SH-SY5Y (cell line): ENCODE data around the gene SEMA3F.

ENCODE experiments used
- GATA2 ChIP-seq: IDR thresholded peaks from 2 replicates; pipeline ENCODE4 v1.6.1; 2011; ENCODE audit warnings: mild to moderate bottlenecking, low read depth, low read length
- GATA3 ChIP-seq: IDR thresholded peaks from 2 replicates; pipeline ENCODE4 v1.6.1; 2011; ENCODE audit warnings: low read depth, mild to moderate bottlenecking, low read length, moderate library complexity

The SEMA3F gene

DNA sequence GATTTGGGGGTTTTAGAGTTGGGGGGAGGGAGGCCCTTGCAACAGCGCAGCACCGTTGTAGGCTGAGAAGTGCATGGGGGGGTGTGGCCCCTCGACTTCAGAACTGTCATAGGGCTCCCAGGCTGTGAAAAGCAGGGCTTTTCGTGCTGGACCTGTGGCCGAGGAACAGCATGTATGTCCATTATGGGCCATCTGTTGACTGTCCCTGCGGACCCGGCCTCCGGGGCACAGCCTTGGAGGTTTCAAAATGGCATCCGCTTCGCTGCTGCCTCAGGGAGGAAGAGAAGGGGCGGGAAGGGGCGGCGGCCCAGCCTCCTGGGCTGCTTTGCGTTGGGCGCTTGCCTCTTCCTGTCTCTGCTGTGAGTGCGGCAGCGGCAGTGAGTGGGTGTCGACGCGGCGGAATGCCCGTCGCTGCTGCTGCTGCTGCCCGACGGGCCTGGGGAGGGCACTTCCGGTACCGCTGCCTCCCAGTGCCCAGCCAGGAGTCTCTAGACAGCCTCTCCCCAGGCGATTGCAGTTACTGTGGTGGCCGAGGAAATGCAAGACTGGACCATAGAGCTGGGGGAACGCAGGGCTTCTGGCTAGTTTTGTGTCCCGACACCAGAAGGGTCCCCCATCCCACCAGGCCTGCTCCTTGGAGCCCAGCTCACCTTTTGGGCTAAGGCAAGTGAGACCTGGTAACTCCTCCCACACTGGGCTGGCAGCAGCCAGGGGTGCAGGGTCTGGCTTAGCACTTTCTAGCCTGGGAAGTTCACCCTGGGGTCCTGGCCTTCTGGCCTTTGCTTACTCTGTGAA lies 82.8 kb downstream of the SEMA3F start:
- TF ChIP-seq GATA3 (no peak), GATA2 (no peak)

DNA sequence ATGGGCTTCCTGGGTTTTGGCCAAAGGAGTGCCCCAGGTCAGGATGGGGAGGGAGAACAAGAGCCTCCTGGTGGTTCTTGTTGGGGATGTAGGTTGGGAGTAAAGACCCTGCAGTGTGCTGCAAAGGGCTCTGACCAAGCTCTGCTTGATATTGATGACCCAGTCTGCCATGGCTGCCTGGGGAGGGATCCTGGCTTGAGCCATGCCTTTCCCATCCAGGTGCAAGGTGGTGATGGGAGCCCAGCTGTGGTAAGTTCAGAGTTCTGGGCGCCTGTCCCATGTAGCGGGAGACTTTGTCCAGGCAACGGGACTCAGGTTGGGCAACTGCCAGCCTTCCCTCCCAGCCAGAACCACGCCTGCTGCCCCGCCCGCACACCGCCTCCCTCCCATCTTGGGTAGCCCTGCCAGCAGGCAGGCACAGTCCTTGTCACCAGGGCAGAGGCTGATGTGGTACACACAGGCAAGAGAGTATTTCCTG lies 83.5 kb downstream of the SEMA3F start:
- no peak for TF ChIP-seq GATA3
- TF ChIP-seq GATA2, result no peak
